GM21717 (cell line): ENCODE measurements around the gene NFIB.

Source experiments
- ATAC-seq: cut with Tn5 transposase; IDR thresholded peaks from one replicate; pipeline ENCODE4 v1.9.1; 2021; ENCODE audit warnings: mild to moderate bottlenecking, moderate library complexity; ENCODE audit not compliant: unreplicated experiment

NFIB gene

DNA sequence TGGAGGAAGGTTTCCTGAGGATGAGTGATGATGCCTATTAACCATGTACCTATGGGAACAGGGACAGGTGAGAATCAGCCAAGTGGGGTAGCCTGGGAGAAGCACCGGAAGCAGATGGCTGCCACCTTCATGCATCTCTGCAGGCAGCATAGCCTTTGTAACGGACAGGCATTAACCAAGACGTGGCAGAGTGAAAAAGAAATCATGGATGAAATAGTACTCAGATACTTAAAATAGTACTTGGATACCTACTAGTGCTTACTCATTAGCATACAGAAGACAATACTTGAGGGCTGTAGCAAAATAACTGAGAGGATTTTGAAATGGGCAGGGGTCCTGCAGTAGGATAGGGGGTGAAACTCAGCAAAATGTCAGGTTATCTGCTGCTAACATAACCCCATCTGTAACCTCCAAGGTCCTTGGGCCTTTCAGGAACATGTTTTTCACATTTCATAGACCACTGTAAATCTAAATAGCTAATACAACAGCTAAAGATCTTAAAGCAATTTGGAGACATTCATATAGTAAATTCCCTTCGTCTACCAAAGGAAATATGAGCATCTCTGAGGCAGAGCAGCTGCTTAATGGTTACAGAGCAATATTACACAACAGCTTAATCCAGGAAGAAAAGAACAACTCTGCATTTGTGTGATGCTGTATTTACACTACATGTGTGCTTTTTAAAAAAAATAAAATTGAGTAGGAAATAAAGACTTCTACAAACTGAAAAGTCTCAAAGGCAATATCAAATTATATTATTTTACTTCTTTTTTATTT is 154.3 kb downstream of the NFIB start:
- no peak for ATAC-seq

DNA sequence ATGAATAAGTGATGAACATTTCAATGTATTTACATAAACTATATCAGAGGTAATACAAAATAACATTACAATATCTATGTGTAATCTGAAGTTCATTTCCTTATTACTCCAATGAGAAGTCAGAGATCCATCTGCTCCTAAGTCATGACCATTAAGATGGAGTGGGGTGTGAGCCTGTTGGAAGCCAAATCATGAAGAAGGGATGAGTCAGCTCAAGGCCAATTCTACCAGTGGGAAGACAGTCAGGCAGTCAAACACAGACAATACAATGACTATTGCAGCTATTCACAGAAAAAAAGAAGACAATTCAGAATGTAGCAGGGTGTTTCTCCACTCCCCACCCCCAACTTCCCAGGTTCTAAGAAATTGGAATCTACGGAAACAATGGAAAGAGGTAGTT is 155.0 kb downstream of the NFIB start:
- no peak for ATAC-seq

DNA sequence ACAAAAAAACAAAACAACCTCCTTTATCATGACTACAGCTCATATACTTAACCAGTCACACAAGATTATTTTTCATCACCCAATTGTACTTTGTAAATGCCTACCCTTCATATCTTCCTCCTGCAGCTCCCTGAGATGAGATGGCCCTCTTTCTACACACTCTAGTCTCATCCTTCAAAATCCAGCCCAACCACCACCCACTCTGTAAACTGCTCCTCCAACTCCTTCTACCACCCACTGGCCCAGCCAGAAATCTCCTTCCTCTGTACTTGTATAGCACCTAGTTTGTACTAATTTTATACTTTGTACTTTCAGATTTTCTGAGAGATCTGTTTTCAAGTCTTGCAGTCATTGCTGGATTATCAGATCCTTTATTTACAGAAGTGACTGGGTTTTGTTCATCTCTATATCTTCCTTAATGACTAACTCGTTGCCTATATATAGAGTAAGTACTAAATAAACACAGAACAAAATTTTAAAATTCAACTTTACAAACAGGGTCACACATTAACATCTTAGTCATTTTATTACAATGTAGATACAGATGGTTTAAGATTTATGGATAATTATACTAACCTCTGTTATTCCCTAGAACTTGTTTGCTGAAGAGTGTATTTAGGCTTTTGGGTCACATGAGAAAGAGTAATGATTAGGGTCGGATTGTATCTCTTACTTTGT is 155.7 kb downstream of the NFIB start:
- no peak for ATAC-seq

DNA sequence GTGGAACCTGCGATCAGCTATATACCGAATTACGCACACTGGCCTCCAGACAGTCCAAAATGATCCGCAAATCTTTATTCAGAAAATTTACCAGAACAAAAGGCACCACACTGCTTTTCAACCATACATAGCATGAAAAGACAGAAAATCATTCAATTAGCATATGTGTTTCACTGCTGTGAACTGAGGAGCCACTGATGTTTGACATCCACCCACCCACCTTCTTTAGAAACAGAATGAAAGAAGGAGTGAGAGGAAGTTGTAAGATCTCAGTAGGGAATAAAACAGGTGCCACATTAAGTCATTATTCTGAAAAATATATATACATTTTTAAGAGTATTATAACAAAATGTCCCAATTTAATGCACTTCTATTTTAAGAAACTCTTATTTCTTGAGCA is 156.8 kb downstream of the NFIB start:
- ATAC-seq = no peak

DNA sequence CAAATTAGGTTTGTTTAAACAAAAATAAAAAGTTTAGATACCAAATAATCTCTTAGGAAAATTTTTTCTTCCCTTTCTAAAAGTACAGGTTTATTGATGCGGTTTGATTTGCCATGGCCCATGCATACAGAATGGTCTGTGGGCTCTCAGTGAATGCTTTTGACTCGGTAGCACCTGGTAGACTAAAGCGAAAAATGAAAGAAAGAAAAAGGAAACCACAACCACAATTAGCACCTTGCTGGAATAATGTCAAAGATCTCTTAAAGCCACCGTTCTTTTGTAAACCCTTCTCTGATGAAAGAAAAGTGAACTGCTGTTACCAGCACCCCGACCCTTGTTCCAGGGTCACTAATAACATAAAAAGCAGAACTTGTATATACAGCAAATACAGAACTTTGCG is 157.9 kb downstream of the NFIB start:
- ATAC-seq = peak; percentile 97

DNA sequence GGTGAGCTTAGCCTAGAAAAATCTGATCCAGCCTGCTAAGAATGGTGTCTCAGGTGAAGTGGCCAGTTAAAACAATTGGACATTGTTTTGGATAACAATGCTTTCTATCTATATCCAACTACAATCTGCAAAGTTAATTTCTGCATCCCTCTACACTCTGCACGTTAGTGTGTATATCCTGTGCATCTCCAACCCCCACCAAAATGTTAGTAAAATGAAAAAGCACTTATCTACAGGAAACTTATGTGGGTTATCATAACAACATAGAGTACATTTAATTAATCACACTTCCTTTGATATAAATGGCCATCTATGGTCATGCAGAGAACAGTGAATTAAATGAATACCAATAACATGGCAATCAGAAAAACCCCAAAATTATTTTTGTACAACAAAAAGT is 158.7 kb downstream of the NFIB start:
- no peak for ATAC-seq

DNA sequence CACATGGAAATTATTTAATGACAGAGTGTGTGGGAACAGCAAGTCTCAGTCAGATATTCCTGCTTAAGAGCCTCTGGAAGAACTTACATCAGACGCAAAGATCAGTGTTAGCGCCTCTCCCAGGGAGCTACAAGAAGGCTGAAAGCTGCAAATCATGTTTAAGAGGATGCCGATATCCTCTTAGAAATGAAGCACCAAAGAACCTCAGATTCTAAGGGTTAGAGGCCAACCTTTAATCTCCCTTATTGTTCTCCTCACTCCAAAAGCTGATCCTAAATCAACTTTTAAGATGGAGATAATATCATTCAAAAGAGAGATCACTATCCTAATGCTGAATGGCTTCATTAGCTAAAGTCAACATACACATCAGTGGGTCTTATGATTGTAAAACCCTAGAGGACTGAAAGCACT is 160.6 kb downstream of the NFIB start:
- ATAC-seq = no peak

DNA sequence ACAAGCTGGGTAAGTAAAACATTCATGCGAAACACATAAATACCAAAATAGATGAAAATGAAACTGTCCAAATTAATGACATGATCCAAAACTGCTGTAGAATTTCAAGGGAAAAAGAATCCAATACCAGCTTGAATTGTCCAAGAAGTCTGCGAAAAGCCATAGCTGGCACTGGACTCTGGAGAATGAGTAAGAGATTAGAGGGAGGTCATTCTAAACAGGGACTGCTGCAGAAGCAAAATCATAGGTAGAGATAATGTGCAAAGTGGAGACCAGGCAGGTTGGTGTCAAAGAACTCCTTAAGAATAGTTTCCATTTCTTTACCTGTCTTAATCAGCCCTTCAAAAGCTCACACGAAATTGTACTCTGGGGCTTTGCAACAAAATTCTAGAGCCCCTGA is 162.5 kb downstream of the NFIB start:
- no peak for ATAC-seq

DNA sequence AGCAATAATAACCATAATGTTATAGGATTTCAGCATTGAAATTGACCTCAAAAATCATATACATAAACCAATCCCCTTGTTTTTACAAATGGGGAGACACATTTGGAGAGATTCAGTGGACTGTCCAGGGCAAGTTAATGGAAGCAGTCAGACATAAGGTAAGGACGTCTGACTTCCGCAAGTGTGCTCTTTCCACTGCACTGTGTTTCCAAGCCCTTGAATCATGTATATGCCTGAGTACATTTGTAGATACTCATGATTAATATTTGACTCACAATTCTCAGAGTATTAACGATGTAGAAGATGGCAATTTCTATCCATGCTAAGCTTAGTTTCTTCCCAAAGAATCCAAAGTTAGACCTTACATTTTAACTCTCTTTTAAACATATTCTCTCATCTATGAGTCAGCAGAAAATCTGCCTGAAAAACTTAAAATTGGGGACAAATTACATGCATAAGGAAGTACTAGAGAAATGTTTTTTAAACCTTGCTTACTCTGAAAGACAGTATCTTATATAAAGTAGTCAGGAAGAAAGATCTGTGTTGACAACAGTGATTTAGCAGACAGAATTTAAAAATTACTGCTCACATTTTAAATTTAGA is 165.3 kb downstream of the NFIB start:
- ATAC-seq = no peak

DNA sequence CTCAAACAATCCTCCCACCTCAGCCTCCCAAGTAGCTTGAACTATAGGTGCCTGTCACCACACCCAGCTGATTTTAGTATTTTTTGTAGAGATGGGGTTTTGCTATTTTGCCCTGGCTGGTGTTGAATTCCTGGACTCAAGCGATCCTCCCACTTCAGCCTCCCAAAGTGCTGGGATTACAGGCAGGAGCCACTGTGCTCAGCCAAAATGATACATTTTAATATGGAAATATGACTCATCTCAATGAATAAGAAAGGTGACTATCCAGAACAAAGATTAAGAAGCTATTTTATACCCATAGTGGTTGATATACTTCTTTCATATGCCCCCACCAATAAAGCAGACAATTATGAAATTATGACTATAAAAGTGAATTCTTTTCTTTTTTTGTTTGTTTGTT is 166.2 kb downstream of the NFIB start:
- ATAC-seq = no peak

DNA sequence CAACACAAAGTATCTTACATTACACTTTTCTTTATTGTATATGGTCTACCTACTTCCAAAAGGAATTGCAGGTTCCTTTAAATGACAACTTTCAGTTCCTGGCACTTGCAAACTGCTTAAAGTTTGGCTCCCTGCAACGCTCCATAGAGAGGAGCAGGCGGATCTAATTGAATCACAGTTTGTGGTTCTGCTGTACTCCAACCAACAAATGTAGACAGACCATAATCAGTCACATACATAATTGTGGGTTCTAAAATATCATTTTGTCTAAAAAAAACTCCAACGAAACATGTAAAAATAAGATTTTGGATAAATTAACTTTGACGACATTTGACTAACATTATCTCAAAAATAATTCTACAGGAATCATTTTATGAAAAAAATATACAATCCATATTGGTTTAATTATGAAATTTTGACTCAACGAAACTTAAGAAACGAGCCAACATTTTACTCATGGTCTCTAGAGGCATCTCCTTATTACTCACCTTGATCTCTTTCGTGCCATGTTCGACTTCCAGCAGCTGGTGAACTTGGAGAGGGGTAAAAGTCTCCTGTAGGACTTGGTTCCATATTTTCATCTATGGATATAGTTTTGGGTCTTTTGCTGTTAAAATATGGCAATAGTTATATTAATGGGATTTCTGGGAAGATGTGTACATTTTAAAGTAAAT is 167.6 kb downstream of the NFIB start:
- ATAC-seq = no peak

DNA sequence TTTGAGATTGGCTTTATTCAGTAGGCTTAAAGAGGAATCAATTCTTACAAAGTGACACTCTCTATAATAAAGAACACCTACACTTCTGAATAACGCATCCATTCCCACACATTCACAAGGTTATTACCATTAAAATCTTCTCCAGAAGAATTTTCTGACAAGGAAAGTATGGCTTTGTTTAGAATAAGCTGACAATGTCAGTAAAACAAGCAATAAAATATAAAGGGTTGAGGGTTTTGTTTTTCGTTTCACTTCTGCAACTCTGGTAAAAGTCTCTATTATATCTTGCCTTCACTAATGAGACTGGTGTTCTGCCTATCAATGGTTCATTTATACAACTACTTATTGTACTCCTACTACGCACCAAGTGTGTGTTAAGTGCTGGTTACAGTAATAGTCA is 169.7 kb downstream of the NFIB start:
- ATAC-seq = no peak

DNA sequence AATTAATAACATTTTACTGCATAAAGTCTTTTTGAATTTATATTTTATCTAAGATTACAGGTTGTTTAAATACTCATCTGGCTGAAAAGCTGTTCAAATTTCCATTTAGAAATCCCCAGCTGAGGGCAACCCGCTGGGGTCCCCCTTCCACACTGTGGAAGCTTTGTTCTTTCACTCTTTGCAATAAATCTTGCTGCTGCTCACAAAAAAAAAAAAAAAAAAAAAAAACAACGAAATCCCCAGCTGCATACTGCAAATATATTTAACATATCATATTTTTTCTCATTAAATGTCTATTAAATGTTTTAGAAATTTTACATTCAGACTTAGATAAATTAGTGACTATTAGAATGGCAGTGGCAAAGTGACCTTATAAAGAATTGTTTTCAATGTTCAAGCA is 172.2 kb downstream of the NFIB start:
- ATAC-seq = no peak

DNA sequence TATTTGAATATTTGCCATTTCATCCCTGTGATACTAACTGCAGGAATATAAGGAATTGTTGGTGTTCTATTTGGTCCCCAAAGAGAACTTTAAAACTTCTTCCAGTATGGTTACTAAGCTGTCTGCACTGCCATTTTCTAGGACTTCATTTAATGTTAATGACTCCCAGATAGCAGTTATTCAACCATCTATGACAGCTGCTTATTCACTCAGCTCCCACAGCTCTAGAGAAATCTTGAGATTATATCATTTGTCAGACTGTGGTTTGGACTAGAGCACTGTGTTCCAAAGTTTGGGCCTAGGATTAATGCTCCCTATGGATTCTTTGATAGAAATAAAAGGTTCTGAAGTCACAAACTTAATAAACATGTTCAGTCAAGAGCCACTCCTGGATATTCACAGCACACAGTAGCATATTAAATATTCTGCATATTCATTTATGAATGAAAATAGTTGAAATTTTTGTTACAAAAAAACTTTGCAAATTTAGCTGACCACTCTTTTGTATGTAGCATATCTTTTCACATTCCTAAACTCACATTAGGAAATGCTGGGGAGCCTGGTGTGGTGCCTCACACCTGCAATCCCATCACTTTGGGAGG is 173.7 kb downstream of the NFIB start:
- ATAC-seq = no peak

DNA sequence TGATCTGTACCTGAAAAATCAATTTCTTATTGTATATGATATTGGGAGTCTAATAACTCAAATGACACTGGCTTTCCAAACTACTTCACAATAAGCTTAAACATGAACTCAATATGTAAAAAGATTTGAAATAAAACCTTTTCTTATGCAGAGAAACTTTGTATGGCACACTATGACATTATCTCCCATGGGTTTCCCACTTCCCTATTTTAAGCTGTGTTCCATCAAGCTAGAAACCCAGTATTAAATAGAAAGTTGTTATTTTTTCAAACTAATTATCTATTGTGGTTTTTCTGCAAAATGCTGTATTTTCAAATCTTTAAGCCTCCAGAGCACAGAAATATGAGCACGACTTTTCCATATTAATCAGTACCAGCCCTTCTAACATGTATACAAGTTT is 174.7 kb downstream of the NFIB start:
- no peak for ATAC-seq

DNA sequence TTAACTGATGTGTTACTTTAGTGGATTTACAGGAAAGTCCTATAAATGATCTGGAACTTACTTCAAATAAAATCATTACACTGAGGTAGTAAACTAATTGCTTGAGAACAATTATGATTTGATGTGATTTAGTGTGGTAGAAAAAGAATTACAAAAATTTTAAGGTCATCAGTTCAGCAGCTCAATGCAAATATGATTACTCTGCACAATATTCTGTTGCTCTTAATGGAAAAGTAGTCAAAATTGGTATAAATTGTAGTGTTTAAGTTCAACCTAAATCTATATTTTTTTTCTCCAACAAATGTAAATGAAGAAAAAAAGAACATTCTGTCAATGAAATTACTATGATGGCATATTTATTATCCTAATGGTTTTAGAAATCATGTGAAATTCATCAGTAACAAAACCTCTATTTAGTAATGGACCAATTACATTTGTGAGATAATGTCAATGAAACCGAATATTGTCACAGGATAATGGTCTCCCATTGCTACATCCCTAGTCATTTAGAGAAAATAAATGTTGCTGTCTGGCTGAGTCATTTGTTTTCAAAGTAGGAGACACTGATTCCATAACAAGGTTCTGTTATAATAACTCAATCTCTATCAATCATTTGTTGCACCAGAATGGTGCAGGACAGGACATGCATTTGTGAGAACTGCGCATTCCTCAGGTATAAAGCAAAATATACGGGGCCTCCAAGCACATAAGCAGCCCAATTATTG is 177.1 kb downstream of the NFIB start:
- ATAC-seq = no peak

DNA sequence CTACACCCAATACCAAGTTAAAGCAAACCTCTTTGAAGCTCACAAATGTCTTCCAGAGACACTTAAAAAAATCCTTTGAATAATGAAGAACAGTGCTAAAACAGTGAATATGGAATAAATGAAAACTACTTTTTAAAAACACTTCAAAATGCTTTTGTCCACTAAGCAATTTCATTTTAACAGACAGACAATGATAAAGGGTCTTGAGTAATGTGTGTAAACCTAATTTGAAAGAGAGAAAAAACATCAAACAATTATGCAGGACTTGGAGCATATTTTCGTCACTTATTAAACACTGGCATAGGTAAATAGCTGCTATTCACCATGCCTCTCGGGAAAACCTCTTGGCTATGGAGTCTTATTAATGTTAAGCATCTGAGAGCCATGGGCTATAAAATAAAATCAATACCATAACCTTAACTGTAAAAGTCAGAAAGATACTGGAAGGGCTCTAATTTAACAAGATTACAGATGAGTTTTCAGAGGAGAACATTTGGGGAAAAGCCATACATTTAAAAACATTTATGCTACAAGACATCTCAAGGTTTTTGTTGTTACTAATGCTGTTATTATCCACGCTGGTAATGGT is 177.8 kb downstream of the NFIB start:
- no peak for ATAC-seq

DNA sequence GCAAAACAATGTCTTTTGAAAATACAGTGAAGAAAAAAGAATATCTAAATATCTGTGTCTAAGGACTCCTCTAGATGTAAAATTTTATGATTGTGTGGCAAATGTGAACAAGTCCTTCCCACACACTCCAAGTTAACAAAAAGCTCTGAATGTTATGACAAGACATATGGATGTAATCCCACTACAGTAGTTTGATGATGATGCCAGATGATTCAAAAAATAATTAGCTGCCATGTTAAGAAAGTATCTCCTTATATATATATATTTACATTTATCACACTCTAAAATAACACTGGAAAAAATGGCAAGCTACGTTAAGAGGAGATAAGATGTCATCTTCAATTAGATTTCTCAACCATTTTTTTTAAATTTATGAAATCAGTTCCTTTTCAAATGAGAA is 178.5 kb downstream of the NFIB start:
- no peak for ATAC-seq

DNA sequence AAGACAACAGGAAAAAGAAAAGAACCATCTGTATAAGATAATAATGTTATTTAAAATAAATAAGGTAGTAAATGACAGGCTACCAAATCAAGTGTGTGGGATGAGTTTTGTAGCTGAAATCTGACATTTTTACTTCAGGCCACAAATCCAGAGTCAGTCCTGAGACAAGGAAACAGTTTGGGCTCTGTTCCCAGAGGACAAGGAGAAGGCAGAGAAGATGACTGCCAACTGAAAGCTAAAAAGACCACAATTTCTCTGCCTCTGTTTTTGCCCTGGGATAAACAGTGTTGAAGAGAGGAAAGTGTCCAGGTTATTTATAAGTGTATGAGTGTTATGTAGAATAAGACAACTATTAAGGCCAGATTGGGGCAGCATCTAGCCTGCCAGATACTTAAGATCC is 180.5 kb downstream of the NFIB start:
- no peak for ATAC-seq

DNA sequence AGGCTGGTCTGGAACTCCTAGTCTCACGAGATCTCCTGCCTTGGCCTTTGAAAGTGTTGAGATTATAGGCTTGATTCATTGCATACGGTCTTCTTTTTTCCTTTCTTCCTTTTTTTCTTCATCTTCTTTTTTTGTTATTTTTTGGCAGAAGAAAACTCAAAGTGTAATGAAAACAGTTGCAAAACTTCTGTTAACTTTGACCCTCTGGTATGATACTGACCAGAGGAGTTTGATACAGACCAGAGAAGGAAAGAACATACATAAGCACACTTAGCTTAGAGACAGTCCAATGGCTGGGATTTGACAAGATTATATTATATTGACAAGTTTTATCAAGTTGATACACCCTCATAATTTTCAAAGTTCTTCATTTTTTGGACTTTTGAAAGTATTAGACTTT is 181.2 kb downstream of the NFIB start:
- ATAC-seq = no peak
